WTC11 (cell line): ENCODE data around the gene ZFP62.

Experiments
- ELF4 ChIP-seq: sonication (generic); formaldehyde crosslinking; IDR thresholded peaks from 2 replicates; pipeline ENCODE4 v1.8.1; 2022; ENCODE audit warnings: low read depth, mild to moderate bottlenecking, moderate library complexity, missing genetic modification reagents
- ETV6 ChIP-seq: sonication (generic); formaldehyde crosslinking; IDR thresholded peaks from 2 replicates; pipeline ENCODE4 v1.8.1; 2022; ENCODE audit warnings: mild to moderate bottlenecking, missing genetic modification reagents
- JUN ChIP-seq: sonication (generic); formaldehyde crosslinking; IDR thresholded peaks from 2 replicates; pipeline ENCODE4 v1.8.0; 2023; ENCODE audit warnings: mild to moderate bottlenecking, missing genetic modification reagents
- KAT7 ChIP-seq: sonication (generic); formaldehyde crosslinking; IDR thresholded peaks from 2 replicates; pipeline ENCODE4 v1.8.1; 2023; ENCODE audit warnings: missing genetic modification reagents, mild to moderate bottlenecking, borderline replicate concordance
- RELA ChIP-seq: sonication (generic); formaldehyde crosslinking; IDR thresholded peaks from 2 replicates; pipeline ENCODE4 v1.8.1; 2022; ENCODE audit warnings: missing genetic modification reagents, mild to moderate bottlenecking, borderline replicate concordance
- SMAD4 ChIP-seq: sonication (generic); formaldehyde crosslinking; IDR thresholded peaks from 2 replicates; pipeline ENCODE4 v1.8.0; 2022; ENCODE audit warnings: mild to moderate bottlenecking, missing genetic modification reagents
- TEAD4 ChIP-seq: sonication (generic); formaldehyde crosslinking; IDR thresholded peaks from 2 replicates; pipeline ENCODE4 v1.8.0; 2022; ENCODE audit warnings: mild to moderate bottlenecking, missing genetic modification reagents
- TF ChIP-seq, protein P1 (sequence below): sonication (generic); formaldehyde crosslinking; IDR thresholded peaks from 2 replicates; pipeline ENCODE4 v1.8.1; 2022; ENCODE audit warnings: mild to moderate bottlenecking, missing genetic modification reagents, moderate library complexity, borderline replicate concordance
- TF ChIP-seq, protein P2 (sequence below): sonication (generic); formaldehyde crosslinking; IDR thresholded peaks from 2 replicates; pipeline ENCODE4 v1.8.0; 2023; ENCODE audit warnings: mild to moderate bottlenecking, missing genetic modification reagents
- TF ChIP-seq, protein P3 (sequence below): fragments of 200-600 bp; IDR thresholded peaks from 2 replicates; pipeline ENCODE4 v1.8.0; 2022; ENCODE audit warnings: antibody characterized with exemption
- TF ChIP-seq, protein P4 (sequence below): sonication (generic); formaldehyde crosslinking; IDR thresholded peaks from 2 replicates; pipeline ENCODE4 v1.8.0; 2022; ENCODE audit warnings: mild to moderate bottlenecking, missing genetic modification reagents
- TF ChIP-seq, protein P5 (sequence below): sonication (generic); formaldehyde crosslinking; IDR thresholded peaks from 2 replicates; pipeline ENCODE4 v1.8.1; 2023; ENCODE audit warnings: mild to moderate bottlenecking, missing genetic modification reagents

DNA sequence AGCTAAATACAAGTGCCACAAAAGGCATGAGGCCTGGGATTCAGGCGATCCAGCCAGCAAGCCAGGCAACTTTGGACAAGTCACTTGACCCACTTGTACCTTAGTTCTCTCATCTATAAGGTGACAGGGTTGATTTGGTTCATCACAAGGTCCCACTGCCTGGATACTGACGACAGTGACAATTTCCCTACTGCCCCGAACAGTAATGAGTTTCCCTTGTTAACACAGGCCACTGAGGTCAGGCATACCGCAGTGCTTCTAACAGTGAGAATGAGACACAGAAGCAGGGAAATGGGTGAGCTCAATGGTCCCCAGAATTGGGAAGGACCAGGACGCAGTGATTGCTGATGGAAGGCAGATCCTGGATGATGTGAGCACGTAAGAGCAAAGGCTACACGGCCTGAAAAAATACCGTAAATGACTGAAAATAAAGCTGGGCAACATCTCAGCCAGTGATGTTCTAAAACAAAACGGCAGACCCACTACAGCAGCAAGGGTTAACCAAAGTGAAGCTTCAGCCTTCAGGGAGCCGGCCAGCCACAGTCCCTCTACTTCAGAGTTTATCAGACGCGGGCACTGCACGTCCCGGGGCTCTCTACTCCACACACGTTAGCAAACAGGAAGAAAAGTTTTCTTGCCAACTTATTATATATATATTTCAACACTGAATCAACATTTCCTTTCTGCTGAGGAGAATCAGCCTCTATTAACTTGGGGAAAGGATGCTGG is 59.3 kb downstream of the ZFP62 start:
- TF ChIP-seq, protein P1, sequence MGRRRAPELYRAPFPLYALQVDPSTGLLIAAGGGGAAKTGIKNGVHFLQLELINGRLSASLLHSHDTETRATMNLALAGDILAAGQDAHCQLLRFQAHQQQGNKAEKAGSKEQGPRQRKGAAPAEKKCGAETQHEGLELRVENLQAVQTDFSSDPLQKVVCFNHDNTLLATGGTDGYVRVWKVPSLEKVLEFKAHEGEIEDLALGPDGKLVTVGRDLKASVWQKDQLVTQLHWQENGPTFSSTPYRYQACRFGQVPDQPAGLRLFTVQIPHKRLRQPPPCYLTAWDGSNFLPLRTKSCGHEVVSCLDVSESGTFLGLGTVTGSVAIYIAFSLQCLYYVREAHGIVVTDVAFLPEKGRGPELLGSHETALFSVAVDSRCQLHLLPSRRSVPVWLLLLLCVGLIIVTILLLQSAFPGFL (CRISPR knock-in tag): no peak
- TF ChIP-seq TEAD4 (CRISPR knock-in tag) (no peak), SMAD4 (CRISPR knock-in tag) (no peak), KAT7 (CRISPR knock-in tag) (no peak), ELF4 (no peak), ETV6 (CRISPR knock-in tag) (no peak), RELA (CRISPR knock-in tag) (no peak), JUN (CRISPR knock-in tag) (no peak)
- TF ChIP-seq, protein P2, sequence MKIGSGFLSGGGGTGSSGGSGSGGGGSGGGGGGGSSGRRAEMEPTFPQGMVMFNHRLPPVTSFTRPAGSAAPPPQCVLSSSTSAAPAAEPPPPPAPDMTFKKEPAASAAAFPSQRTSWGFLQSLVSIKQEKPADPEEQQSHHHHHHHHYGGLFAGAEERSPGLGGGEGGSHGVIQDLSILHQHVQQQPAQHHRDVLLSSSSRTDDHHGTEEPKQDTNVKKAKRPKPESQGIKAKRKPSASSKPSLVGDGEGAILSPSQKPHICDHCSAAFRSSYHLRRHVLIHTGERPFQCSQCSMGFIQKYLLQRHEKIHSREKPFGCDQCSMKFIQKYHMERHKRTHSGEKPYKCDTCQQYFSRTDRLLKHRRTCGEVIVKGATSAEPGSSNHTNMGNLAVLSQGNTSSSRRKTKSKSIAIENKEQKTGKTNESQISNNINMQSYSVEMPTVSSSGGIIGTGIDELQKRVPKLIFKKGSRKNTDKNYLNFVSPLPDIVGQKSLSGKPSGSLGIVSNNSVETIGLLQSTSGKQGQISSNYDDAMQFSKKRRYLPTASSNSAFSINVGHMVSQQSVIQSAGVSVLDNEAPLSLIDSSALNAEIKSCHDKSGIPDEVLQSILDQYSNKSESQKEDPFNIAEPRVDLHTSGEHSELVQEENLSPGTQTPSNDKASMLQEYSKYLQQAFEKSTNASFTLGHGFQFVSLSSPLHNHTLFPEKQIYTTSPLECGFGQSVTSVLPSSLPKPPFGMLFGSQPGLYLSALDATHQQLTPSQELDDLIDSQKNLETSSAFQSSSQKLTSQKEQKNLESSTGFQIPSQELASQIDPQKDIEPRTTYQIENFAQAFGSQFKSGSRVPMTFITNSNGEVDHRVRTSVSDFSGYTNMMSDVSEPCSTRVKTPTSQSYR (CRISPR knock-in tag): no peak
- TF ChIP-seq, protein P3, sequence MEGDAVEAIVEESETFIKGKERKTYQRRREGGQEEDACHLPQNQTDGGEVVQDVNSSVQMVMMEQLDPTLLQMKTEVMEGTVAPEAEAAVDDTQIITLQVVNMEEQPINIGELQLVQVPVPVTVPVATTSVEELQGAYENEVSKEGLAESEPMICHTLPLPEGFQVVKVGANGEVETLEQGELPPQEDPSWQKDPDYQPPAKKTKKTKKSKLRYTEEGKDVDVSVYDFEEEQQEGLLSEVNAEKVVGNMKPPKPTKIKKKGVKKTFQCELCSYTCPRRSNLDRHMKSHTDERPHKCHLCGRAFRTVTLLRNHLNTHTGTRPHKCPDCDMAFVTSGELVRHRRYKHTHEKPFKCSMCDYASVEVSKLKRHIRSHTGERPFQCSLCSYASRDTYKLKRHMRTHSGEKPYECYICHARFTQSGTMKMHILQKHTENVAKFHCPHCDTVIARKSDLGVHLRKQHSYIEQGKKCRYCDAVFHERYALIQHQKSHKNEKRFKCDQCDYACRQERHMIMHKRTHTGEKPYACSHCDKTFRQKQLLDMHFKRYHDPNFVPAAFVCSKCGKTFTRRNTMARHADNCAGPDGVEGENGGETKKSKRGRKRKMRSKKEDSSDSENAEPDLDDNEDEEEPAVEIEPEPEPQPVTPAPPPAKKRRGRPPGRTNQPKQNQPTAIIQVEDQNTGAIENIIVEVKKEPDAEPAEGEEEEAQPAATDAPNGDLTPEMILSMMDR: no peak
- TF ChIP-seq, protein P4, sequence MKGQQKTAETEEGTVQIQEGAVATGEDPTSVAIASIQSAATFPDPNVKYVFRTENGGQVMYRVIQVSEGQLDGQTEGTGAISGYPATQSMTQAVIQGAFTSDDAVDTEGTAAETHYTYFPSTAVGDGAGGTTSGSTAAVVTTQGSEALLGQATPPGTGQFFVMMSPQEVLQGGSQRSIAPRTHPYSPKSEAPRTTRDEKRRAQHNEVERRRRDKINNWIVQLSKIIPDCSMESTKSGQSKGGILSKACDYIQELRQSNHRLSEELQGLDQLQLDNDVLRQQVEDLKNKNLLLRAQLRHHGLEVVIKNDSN (CRISPR knock-in tag): no peak
- TF ChIP-seq, protein P5, sequence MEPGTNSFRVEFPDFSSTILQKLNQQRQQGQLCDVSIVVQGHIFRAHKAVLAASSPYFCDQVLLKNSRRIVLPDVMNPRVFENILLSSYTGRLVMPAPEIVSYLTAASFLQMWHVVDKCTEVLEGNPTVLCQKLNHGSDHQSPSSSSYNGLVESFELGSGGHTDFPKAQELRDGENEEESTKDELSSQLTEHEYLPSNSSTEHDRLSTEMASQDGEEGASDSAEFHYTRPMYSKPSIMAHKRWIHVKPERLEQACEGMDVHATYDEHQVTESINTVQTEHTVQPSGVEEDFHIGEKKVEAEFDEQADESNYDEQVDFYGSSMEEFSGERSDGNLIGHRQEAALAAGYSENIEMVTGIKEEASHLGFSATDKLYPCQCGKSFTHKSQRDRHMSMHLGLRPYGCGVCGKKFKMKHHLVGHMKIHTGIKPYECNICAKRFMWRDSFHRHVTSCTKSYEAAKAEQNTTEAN (CRISPR knock-in tag): no peak
